ENCODE measurements around the gene CACNG6.

DNA sequence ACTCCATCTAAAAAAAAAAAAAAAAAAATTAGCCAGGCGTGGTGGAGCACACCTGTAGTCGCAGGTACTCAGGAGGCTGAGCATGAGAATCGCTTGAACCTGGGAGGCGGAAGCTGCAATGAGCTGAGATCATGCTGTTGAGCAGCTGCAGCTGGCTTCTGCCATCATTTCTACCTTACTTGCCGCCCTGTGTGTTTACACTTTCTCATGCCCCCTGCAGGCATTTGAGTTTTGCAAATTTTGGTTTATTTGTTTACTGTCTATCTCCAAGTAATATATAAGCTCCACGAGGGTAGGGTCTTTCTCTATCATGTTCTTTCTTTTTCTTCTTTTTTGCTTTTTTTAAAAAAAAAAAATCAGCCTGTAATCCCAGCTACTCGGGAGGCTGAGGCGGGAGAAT, 18.0 kb downstream of the CACNG6 start:
- TF ChIP-seq EZH2phosphoT487 (IDR thresholded peaks at IDR 0.05; ENCODE audit: borderline replicate concordance, low read depth, low read length): no peak
- TF ChIP-seq, protein P1, sequence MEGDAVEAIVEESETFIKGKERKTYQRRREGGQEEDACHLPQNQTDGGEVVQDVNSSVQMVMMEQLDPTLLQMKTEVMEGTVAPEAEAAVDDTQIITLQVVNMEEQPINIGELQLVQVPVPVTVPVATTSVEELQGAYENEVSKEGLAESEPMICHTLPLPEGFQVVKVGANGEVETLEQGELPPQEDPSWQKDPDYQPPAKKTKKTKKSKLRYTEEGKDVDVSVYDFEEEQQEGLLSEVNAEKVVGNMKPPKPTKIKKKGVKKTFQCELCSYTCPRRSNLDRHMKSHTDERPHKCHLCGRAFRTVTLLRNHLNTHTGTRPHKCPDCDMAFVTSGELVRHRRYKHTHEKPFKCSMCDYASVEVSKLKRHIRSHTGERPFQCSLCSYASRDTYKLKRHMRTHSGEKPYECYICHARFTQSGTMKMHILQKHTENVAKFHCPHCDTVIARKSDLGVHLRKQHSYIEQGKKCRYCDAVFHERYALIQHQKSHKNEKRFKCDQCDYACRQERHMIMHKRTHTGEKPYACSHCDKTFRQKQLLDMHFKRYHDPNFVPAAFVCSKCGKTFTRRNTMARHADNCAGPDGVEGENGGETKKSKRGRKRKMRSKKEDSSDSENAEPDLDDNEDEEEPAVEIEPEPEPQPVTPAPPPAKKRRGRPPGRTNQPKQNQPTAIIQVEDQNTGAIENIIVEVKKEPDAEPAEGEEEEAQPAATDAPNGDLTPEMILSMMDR (conservative IDR thresholded peaks at IDR 0.05; ENCODE audit: low read length): no peak
